Activated CD8-positive, alpha-beta memory T cell treated with anti-CD3 and anti-CD28 coated beads for 1 hour (primary cell): ENCODE data around the gene TGFB2.

Experiments
- DNase-seq, 2 donors: peaks; one replicate each; pipeline ENCODE4 v3.0.0-alpha.2; 2020; ENCODE audit warnings: low read depth in 1 of 2; ENCODE audit errors: extremely low read depth in 1 of 2

The TGFB2 gene

GRCh38 chr1:218382261-218382660 lies 37.1 kb downstream of the TGFB2 start:
- DNase-seq, result no peak

GRCh38 chr1:218383051-218383450 lies 37.9 kb downstream of the TGFB2 start:
- DNase-seq, result no peak

DNA sequence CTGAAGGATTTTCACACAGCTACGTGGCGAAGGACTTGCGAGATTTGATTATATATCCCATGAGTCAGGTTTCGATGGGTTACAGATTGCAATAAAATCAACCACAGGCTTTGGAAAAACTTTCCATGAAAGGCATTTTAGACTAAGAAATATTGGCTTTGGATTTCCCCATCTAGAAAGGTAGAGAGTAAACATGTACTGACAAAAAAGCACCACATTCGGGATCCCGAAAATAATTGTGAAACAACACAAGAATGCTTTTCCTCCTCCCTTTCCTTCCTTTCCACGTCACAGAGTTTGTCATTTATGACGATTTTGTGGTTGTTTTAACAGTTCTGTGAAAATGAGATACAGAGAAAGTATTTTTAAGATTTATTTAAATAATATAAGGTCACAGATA lies 38.5 kb downstream of the TGFB2 start:
- no peak for DNase-seq

DNA sequence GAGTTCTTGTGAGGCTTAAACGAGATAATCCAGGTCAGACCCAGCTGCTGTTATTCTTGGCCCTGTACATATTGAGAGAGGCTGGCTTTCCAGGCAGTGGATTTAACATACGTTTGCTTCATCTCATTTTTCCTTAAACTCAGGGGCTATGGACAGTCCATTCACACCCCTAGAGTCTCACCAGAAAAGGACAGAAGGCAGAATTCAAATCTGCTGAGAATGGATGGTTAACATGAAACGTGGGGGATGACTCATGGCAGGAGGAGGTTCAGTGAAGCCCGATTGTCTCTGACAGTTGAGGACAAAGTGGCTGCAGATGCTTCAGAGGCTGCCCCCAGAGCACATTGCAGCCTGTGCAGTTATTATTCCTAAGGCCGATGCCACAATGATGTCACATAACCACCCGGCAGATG lies 39.5 kb downstream of the TGFB2 start:
- DNase-seq, result no peak

DNA sequence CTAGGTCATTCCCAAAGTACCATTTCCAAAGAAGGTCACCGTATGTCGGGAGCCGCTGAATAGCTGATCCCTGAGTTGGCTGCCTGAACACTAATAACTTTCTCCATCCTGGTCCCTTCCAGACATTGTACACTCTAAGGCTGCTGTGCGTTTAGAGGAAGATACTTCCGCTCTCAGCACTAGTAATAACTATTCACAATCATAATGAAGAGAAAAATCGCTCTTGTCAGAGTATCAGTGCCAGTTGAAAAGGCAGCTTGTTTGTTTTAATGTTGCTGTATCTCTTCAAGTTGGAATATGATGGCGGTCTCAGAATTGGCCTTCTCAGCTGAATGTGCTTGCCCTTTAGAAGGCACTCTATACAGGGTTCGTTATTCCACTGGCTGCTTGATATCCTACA lies 43.5 kb downstream of the TGFB2 start:
- DNase-seq, result no peak

GRCh38 chr1:218390618-218391017 lies 45.5 kb downstream of the TGFB2 start:
- no peak for DNase-seq

DNA sequence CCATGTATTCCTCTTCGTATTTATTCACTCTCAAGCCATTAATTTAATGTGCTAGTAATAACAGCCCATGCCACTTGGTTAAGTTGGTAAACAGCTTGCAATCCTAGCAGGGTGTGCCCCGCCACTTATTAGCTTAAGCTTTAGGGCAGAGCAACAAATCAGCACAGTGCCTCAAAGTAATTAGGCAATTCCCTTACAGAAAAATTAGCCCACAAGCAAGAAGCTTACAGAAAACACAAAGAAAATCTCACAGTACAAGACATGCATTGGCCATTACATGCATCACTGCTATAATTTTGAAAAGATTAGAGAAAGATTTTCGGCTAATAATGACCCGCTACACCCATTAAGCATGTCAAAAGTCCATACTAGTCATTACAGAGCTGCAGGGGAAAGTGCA lies 47.6 kb downstream of the TGFB2 start:
- DNase-seq, result no peak

DNA sequence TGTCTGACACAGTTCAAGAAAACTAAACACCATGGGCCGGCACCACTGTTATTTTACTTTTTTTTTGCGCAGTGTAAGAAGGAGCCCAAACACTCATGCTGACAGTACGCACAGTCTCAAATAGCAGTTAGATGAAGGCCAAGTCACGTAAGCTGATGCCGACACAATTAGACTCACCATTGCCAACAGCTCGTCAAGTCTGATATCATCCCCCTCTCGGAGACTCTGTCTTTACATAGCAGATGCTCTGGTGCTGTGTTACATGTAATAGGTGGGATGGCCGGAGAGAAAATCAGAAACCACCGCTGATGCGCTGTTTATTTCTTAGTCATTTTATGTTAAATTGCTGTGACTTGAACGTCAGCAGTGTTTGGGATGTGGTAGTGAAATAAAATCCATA lies 49.3 kb downstream of the TGFB2 start:
- DNase-seq, result no peak

GRCh38 chr1:218394989-218395388 lies 49.9 kb downstream of the TGFB2 start:
- no peak for DNase-seq

- DNase-seq, result no peak
Measured at GRCh38 chr1:218395916-218396315, 50.8 kb downstream of the TGFB2 start.

DNA sequence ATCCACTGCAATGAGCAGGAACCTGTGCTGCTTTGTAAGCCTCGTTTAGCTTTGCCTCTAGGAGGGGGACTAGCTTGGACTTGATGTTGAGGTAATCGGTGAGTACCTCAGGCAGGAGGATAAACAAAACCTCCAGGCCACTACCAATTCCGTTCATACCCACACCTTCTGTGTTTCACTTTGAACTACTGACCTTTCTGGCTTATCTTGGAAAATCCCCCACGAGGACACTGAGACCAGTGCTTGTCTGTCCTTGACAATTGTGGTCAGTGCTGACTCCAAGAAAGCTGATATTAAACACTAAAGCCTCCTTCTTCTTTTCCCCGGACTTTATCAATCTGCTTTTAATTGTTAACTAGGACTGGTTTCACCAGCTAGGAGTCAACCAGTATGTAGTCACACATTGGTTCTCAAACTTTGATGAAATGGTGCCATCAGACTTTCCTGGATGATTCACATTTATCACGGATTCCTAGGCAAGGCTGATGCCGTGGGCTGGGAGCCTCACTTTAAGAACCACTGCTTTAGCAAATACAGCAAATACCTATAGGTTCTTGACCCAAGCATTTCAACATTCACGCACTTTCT lies 52.7 kb downstream of the TGFB2 start:
- DNase-seq, result no peak

DNA sequence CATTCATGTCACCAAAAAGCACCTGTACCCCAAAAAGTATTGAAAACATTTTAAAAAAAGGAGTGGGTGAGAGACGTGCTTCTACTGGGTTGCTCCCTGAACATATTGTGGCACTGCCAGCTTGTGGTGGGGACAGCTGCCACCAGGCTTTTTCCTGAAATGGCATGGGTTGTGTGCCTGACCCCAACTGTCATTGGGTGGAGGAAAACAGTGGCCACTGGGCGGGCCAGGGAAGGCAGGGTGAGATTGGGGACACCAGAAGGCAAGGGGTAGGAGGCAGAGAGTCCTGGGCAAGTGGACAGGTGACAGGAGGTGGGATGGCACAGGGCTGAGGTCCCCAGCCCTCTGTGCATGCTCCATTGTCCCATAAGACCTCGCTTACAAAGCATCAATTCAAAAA lies 55.5 kb downstream of the TGFB2 start:
- no peak for DNase-seq

DNA sequence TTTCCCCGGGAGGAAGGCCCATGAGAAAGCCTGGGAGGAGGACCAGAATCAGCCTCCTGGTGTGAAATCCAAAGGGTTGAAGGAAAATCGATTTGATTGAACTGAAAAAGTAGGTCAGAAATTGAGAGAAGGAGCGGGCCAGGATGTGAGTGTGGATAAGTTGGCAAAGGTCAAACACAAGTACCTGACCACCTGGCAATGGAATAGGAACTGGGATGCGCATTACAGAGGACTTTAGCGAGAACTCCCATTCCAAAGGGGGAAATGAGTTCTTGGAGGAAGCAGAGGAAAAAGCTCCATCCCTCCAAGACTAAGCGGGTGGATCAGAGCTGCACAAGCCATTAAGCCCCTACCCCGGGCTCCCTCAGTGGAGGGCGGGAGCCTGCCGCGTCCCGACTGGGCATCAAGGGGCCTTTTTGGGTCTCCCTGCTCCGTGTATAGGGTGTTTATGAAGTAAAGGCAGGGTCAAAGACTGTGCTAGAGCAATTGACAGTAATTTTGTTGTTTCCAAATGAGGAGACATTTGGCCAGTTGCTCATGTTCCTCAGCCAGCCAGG lies 56.4 kb downstream of the TGFB2 start:
- no peak for DNase-seq

GRCh38 chr1:218401998-218402785 lies 57.1 kb downstream of the TGFB2 start:
- DNase-seq, result no peak

GRCh38 chr1:218402786-218403120 lies 57.6 kb downstream of the TGFB2 start:
- DNase-seq, result no peak

- no peak for DNase-seq
Measured at GRCh38 chr1:218403300-218403699, 58.2 kb downstream of the TGFB2 start.

DNA sequence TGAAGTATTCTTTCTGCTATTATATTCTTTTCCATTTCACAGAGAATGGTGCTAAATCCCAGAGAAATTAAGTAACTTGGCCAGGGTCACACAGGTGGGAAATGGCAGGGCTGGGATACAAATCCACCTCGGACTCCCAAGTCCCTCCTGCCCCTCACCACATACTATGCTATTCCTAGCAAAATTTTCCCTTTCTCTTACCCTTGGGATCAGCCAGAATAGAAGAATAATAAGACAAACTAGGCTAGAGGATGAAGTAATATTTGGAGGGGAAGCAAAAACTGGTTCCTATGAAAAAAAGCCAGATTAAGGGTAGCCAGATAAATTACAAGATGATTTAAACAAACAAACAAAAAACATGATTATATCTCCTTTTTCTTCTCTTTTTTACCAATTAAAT lies 62.5 kb downstream of the TGFB2 start:
- no peak for DNase-seq

GRCh38 chr1:218408135-218408534 lies 63.0 kb downstream of the TGFB2 start:
- DNase-seq, result no peak

GRCh38 chr1:218408942-218409341 lies 63.8 kb downstream of the TGFB2 start:
- DNase-seq, result no peak

GRCh38 chr1:218409946-218410510 lies 64.9 kb downstream of the TGFB2 start:
- no peak for DNase-seq

DNA sequence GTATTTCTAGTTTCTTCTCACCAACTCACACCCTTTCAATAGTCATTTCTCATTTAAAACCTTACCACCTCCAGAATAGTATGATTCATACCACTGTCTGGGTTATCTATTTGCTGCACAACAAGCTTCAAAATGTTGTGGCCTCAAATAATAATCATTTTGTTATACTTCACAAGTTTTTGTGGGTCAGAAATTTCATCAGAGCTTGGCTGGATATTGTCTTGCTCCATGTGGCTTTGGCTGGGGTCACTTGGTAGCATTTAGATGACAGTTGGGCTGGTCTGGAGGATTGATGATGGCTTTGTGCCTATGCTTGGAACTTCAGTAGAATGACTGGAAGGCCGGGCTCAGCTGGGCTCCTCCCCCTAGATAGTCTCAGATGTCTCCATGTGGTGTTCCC lies 66.0 kb downstream of the TGFB2 start:
- no peak for DNase-seq

- no peak for DNase-seq
Measured at GRCh38 chr1:218412171-218412570, 67.0 kb downstream of the TGFB2 start.
